Gastrocnemius medialis (tissue), 4 donors: ENCODE results near the gene SOX15.
"Not testable (repeated sequence)": the region's sequence is repeated elsewhere in the genome, so short reads cannot be mapped to it uniquely, and the experiment has no call there.

Experiments used
- POLR2A ChIP-seq, 2 donors: fragments of 450-650 bp; IDR thresholded peaks; one replicate each; pipeline ENCODE4 v1.6.1; 2017; ENCODE audit warnings: antibody characterized with exemption in 2 of 2, mild to moderate bottlenecking in 2 of 2, moderate library complexity in 2 of 2
- TF ChIP-seq, protein P1 (sequence below), 5 experiments: fragments of 450-650 bp in 3 of 5; fragments of 200-600 bp in 2 of 5; sonication (generic) in 2 of 5; IDR thresholded peaks in 4 of 5; conservative IDR thresholded peaks in 1 of 5; 1 replicate in 4 of 5; 2 replicates in 1 of 5; pipeline ENCODE4 v1.5.1; 2016 to 2019; ENCODE audit warnings: antibody characterized with exemption in 5 of 5, mild to moderate bottlenecking in 3 of 5, moderate library complexity in 3 of 5

GRCh38 chr17:7597561-7597960 lies 7.7 kb upstream of the SOX15 start:
- TF ChIP-seq, protein P1, sequence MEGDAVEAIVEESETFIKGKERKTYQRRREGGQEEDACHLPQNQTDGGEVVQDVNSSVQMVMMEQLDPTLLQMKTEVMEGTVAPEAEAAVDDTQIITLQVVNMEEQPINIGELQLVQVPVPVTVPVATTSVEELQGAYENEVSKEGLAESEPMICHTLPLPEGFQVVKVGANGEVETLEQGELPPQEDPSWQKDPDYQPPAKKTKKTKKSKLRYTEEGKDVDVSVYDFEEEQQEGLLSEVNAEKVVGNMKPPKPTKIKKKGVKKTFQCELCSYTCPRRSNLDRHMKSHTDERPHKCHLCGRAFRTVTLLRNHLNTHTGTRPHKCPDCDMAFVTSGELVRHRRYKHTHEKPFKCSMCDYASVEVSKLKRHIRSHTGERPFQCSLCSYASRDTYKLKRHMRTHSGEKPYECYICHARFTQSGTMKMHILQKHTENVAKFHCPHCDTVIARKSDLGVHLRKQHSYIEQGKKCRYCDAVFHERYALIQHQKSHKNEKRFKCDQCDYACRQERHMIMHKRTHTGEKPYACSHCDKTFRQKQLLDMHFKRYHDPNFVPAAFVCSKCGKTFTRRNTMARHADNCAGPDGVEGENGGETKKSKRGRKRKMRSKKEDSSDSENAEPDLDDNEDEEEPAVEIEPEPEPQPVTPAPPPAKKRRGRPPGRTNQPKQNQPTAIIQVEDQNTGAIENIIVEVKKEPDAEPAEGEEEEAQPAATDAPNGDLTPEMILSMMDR (IDR thresholded peaks at IDR 0.05 in 4 of 5, conservative IDR thresholded peaks at IDR 0.05 in 1 of 5) = not testable (repeated sequence)
- not testable (repeated sequence) for TF ChIP-seq POLR2A (IDR thresholded peaks at IDR 0.05)
